GM10248 (cell line): Measurements from ENCODE around the gene MRPL16.
"Not testable (repeated sequence)": the region's sequence is repeated elsewhere in the genome, so short reads cannot be mapped to it uniquely, and the experiment has no call there.

Source experiments
- CTCF ChIA-PET: fragments of 300-600 bp; sonication (Branson Sonifier 250); formaldehyde crosslinking; extraction: SDS; loops from one replicate; lab custom pipeline; 2021; ENCODE audit warnings: antibody characterized with exemption; lab: Yijun Ruan, JAX
- POLR2A ChIA-PET: fragments of 350-650 bp; sonication (Branson Sonifier 250); formaldehyde crosslinking; extraction: SDS; loops from one replicate; lab custom pipeline; 2020; ENCODE audit warnings: antibody characterized with exemption; lab: Yijun Ruan, JAX
- DNase-seq: peaks from one replicate; pipeline ENCODE4 v3.0.0; 2012; ENCODE audit errors: extremely low spot score
- TF ChIP-seq, protein P1 (sequence below): IDR thresholded peaks from 2 replicates; pipeline ENCODE4 v1.5.1; 2012; ENCODE audit warnings: mild to moderate bottlenecking, low read depth; ENCODE audit errors: extremely low read depth, missing control alignments, control extremely low read depth

MRPL16 gene

DNA sequence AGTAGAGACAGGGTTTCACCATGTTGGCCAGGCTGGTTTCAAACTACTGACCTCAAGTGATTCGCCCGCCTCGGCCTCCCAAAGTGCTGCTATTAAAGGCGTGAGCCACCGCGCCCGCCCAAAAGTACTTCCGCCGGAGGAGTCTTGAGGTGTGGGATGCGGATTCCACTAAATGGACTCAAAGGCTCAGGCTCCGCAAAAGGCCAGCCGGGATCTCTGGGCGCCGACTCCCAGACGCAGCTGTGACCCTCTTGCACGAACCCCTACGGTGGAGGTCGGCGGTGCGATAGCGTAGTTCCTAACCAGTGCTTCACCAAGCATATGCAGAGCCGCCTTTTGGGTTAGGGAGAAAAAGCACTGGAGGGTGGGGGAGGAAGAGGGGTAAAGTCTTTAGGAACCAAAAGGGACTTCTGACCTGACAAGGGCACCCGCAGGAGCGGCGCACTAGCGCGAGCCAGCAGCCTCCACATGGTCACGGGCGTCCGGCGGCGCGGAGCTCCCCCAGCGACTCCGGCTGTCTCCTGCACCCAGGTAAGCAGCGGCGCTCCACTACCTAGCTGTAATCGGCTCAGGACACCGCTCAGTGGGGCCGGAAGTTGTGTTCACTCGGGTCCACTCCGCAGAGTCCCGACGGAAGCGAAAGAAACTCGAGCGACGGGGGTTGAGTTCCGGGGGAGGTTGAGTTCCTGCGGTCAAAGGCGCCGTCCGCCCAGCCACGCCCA, at the start of gene MRPL16:
Gene MRPL16 (minus strand): TSS at position 590 of the 722 bp plus-strand sequence. CDS start 120 bp downstream, at position 470.
- DNase-seq = peak; percentile 89
- TF ChIP-seq, protein P1, sequence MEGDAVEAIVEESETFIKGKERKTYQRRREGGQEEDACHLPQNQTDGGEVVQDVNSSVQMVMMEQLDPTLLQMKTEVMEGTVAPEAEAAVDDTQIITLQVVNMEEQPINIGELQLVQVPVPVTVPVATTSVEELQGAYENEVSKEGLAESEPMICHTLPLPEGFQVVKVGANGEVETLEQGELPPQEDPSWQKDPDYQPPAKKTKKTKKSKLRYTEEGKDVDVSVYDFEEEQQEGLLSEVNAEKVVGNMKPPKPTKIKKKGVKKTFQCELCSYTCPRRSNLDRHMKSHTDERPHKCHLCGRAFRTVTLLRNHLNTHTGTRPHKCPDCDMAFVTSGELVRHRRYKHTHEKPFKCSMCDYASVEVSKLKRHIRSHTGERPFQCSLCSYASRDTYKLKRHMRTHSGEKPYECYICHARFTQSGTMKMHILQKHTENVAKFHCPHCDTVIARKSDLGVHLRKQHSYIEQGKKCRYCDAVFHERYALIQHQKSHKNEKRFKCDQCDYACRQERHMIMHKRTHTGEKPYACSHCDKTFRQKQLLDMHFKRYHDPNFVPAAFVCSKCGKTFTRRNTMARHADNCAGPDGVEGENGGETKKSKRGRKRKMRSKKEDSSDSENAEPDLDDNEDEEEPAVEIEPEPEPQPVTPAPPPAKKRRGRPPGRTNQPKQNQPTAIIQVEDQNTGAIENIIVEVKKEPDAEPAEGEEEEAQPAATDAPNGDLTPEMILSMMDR = no peak
- ChIA-PET CTCF (interaction anchor here (1.1 to 3.6 kb wide), 9 partner anchors 11 to 441 kb away, joined by 3 to 32 read pairs (median 4); partner anchors contain the start of gene STX3), POLR2A (interaction anchor here (1.4 kb wide), 1 partner anchor 141 kb away, joined by 3 read pairs; the partner anchor contains the start of gene PATL1)

DNA sequence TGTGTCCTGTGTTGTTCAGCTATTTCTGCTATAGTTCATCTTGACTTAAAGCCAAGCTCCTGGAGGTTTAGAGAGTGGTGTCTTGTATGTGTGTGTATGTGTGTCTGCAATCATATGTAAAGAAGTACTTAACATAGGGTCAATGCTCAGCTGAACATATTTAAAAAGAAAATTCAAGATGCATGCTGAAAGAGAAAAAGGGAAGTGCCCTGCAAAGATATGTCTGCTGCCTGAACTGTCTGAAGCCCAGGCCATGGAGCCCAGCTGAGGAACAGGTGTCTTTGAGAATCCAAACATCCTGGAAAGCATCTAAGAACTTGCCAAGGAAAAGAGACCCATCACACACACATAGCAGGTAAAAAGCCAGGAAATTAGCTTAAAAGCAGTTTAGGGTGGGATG, 49.1 kb upstream of the MRPL16 start:
- TF ChIP-seq, protein P1 = no peak
- POLR2A ChIA-PET = no interaction called here
- CTCF ChIA-PET = interaction anchor here (1.1 kb wide), 1 partner anchor 392 kb away, joined by 3 read pairs; no protein-coding TSS in a partner anchor
- no peak for DNase-seq

GRCh38 chr11:59857439-59858434, 47.2 kb upstream of the MRPL16 start:
- TF ChIP-seq, protein P1 = no peak
- DNase-seq = no peak
- ChIA-PET POLR2A (no interaction called here), CTCF (interaction anchor here (2.3 kb wide), 1 partner anchor 56 kb away, joined by 5 read pairs; no protein-coding TSS in a partner anchor)

GRCh38 chr11:59854871-59855270, 44.3 kb upstream of the MRPL16 start:
- TF ChIP-seq, protein P1 = no peak
- DNase-seq = no peak
- ChIA-PET CTCF (no interaction called here), POLR2A (no interaction called here)

DNA sequence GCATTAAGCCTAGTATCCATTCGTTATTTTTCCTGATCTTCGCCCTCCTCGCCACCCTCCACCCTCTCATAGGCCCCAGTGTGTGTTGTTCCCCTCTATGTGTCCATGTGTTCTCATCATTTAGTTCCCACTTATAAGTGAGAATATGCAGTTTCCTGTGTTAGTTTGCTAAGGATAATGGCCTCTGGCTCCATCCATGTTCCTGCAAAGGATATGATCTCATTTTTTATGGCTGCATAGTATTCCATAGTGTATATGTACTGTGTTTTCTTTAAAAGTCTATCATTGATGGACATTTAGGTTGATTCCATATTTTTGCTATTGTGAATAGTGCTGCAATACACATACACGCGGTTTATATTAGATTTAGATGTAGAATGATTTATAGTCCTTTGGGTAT, 40.8 kb upstream of the MRPL16 start:
- POLR2A ChIA-PET = not testable (repeated sequence)

GRCh38 chr11:59849551-59849950, 39.0 kb upstream of the MRPL16 start:
- DNase-seq, POLR2A ChIA-PET: not testable (repeated sequence)
- CTCF ChIA-PET = interaction anchor here (0.7 kb wide), 1 partner anchor 14 kb away, joined by 3 read pairs; no protein-coding TSS in a partner anchor

More for the DNA sequence above, 40.8 kb upstream of the MRPL16 start:
- DNase-seq, CTCF ChIA-PET: not testable (repeated sequence)

- no peak for DNase-seq
- CTCF ChIA-PET = no interaction called here
These were observed 38.6 kb upstream of the MRPL16 start for GRCh38 chr11:59849129-59849528.

DNA sequence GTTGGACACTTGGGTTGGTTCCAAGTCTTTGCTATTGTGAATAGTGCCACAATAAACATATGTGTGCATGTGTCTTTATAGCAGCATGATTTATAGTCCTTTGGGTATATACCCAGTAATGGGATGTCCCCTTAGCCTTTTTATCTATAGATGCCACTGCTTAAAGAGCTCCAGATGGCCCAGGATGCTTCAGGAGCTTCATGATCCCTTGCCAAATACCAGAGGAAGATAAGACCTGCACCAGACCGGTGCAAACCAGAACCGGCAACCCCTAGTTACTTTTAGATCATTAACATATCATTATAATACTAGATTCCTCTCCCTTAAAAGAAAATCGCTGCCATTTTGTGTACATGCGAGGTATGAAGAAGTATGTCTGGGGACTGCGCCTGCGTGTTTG, 37.9 kb upstream of the MRPL16 start:
- CTCF ChIA-PET, POLR2A ChIA-PET, DNase-seq: not testable (repeated sequence)

More at GRCh38 chr11:59849129-59849528, 38.6 kb upstream of the MRPL16 start:
- TF ChIP-seq, protein P1 = no peak
- POLR2A ChIA-PET = no interaction called here
